NOMO-1 treated with dmso at 0.1 percent for 144 hours (cell line): Measurements from ENCODE around the gene CCDC171.

ENCODE experiments used
- DNase-seq: peaks from one replicate; lab custom pipeline; 2025; ENCODE audit not compliant: unreplicated experiment; lab: John Stamatoyannopoulos, UW

Gene CCDC171

DNA sequence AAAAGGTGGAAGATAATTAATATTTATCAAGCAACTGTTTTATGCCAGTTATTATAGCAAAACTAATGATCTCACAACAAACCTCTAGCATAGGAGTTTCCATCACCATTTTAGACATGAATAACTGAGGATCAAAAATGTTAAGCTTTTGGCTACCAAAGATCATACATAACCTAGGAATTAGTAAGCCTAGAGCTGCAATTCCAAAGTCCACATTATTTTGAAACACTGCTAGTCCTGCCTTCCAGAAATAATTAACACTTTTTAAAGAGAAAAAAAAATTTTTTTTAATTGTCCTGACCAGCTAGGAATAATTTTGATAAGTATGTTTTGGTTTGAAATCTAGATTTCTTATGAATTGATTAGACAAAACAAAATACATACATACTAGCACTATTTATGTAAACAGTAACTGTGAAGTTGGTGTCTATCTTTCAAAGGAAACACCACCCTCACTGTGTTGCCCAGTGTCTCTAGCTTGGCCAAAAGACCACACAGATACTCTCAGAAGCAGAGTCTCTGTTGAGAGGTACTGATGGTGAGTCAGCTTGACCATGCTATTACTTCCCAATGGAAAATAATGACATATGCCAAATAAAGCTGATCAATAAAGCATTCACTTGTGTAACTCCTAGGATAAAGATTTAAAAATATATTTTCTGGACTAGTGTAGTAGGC is 422.4 kb downstream of the CCDC171 start:
- no peak for DNase-seq

DNA sequence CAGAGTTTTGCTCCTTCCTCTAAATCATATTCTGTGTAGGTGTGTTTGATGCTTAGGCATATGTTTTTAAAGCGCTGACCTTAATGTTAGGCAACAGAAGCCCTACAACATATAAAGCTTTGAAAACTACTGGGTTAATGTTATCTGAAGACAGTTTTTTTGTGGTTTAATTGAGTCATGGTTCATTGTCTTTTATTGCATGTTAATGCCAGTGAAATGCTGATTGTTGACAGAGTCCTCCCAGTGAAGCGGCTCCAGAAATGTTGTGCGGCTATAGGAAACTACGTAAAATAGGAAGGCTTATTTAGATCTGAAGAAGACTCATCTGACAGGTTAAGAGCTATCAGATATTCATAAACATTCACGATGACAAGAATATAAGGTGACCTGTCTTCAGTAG is 424.6 kb downstream of the CCDC171 start:
- DNase-seq, result no peak

DNA sequence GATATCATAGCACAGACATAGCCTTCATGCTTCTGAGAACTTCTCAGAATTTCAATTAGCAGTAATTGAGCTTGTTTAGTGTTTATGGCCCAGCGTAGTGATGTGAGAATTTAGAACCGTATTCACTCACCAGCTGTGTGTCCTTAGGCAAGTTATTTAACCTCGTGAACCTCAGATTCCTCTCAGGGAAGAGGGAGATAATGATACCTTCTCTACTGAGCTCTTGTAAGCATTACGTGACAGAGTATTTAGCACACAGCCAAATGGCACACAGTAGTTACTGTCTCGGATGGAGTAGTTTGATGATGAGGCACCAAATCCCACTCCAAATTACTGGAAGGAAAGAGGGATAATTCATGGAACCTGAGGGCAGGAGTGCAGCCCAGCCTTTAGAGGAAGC is 429.3 kb downstream of the CCDC171 start:
- no peak for DNase-seq

DNA sequence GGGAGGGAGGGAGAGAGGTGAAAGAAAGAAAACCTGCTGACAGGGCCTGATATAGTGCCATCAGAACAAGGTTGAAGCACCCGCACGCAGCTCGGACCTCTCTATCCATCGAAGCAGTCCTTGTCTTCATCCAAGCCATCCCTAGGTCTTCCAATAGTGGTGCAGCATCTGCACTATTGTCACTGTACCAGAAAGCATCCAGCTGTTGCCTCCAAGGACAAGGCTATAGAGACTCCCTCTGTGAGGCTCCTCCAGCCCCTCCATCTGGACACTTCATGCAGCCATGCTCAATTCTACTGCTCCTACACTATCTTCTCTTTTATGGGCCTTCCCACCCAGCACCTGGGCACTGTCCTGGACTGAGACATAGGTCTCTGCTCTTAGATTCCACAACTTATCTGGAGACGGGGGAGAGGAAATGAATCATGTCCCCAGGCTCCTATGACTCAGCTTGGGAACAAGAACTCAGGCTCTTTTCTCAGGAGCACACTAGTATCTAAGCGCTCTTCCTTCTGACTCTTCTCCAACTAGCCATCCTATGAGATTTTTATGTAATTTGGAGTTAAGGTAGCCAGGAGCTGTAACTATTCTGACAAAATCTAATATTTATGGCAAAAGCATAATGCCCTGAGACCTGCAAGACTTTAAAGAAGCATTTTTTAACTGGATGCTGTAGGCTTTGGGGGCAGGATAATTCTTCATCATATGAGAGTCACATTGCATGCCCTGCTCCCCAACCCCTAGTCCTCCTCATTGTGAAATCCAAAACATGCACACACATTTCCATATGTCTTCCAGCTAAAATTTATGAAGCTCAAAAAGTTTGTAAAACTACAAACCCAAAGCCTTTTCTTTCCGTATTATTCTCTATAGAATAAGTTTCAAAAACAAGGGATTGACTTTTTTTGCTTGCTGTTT is 446.8 kb downstream of the CCDC171 start:
- DNase-seq, result no peak

DNA sequence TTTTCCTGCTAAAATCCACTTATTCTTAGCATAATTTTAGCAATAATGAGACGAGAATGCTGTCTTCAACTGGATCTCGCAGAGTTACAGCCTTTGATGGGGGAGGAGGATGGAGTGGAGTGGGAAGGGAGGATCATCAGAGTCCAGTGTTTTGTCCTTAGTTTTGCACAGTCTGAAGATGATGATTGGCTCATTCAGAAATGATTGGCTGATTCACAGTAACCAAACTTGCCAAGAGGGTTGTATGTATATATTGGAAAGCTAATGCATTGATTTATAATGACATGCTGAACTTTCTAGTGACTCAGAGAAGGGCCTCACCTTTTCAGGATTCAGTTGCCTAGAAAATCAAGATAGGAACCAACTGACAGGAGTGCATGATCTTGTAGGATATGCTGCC is 448.0 kb downstream of the CCDC171 start:
- DNase-seq, result no peak

DNA sequence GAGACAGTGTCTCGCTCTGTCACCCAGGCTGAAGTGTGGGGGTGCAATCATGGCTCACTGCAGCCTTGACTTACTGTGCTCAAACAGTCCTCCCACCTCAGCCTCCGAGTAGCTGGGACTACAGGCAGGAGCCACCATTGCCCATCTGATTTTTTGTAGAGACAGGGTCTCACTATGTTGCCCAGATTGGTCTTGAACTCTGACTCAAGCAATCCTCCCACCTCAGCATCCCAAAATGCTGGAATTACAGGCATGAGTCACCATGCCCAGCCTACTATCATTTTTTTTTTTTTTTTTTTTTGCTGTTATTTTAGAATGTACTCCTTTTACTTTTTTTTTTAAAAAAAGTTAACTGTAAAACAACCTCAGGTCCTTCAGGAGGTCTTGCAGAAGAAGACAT is 449.0 kb downstream of the CCDC171 start:
- DNase-seq, result no peak

DNA sequence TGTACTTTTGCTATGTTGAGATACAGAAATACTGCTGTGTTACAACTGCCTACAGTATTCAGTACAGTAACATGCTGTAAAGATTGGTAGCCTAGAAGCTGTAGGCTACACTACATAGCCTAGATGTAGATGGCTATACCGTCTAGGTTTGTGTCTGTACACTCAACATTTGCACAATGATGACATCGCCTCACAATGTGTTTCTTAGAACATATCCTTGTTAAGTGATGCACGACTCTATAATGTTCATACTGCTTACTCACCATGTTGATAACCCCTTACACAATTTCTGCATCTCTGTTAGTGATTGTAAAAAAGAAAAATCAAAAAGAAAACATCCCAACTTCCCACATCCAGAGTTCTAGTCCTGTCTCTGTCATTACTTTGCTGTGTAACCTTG is 450.0 kb downstream of the CCDC171 start:
- no peak for DNase-seq

DNA sequence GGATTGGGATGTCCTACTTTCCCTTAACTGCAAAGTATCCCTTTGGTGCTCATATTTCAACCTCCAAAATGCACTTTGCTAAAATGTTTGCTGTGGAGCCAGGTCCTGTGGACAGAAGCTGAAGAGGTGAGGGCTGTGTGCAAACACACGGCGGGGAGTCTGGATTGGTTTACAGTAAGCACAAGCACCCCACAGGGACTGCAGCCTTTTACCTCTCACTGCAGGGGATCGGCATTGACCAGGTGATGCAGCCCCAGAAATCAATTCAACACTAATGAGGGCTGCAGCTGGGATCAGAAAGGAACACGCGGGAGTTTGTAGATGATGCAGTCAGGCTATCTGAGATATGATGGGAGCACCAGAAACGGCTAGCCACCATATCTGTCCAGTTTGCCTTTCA is 450.9 kb downstream of the CCDC171 start:
- no peak for DNase-seq

DNA sequence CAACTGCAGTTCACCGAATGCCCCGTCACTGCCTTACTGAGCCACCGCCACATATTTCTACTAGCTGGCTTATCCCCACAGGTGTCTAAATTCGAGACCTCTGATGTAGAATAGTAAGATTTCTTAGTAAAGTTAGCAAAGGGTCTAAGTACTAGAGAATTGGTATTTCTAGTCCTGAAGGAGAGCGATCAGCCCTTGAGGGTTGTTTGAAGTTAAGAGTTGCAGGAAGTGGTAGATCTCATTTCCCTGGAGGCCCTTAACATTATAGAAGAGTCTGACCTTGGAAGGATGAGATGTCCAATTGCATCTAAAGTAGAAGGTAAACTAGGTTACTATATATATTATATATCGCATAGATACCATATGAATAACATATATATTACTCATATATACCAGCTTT is 451.8 kb downstream of the CCDC171 start:
- DNase-seq, result no peak

DNA sequence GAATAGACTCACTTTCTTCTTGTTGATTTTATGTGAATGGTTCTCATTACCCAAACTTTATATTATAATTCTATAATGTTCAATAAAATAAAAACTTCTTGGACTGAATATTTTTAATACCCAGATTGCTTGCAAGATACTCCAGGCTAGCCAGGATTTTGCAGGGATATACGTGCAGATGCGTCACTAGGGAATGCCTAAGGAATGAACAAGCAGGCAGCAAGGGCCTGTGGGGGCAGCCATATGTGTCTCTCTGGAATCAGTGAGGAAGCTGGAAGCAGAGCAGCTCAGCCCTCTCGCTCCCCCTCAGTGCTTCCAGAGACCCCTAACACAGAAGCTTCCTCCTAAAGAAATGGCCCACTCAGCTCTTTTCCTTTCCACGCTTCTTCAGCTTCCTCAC is 457.4 kb downstream of the CCDC171 start:
- no peak for DNase-seq

DNA sequence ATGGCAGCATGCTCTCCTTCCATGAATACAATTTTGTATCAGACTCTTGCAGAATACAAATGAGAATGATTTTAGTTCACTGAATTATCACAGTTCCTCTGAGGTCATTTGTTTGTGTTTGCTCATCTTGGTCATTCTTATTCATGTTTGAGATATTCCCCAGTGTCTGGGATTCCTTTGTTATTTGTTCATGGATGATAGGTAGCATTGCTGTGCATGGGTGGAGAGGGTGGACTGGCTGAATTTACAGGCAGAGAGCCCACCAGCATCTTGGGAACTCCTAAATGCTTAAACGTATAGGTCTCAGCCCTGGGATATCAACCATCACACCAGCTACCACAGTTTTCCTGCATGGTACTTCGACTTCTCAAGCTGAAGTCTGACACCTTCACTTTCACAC is 459.8 kb downstream of the CCDC171 start:
- DNase-seq, result no peak

DNA sequence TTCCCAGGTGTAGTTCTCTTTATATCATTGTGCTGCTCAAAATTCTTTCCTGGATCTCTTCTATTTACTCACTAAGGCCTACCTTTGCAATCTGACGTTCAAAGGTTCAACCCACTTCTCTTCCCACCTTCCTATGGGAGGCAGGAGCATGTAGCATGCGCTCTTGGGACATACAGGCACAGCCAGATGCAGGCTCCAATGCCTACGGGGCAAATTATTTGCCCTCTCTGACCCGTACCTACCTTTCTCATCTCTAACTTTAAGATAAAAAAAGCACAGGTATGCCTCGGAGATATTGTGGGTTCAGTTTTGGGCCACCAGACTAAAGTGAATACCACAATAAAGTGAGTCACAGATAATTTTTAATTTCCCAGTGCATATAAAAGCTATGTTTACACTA is 460.5 kb downstream of the CCDC171 start:
- DNase-seq, result no peak

DNA sequence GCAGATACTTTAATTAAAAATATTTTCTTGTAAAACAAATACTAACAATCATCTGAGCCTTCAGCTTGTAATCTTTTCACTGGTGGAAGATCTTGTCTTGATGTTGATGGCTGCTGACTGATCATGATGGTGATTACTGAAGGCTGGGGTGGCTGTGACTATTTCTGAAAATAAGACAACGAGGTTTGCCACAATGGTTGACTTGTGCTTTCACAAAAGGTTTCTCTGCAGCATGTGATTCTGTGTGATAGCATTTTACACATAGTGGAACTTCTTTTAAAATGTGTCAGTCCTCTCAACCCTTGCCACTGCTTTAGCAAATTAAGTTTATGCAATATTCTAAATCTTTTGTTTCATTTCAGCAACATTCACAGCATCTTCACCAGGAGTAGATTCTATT is 461.0 kb downstream of the CCDC171 start:
- DNase-seq, result no peak

DNA sequence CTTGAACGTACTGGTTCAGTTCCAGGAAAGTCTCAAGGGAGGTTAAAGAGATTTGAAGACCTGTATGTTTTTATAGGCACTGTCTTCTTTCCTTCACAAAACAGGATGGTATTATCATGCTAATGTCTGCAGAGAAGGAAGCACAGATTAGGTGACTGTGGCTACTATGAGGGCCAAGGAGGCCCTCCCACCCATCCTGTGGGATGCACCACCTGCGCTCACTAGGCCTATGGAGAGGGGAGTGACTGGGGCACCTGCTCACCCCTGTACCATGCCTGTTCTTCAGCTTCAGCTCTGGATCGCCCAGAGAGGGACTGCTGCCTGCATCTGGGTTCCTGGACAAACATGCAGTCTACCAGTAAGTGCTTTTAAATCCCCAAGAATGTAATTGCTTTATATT is 469.4 kb downstream of the CCDC171 start:
- no peak for DNase-seq

DNA sequence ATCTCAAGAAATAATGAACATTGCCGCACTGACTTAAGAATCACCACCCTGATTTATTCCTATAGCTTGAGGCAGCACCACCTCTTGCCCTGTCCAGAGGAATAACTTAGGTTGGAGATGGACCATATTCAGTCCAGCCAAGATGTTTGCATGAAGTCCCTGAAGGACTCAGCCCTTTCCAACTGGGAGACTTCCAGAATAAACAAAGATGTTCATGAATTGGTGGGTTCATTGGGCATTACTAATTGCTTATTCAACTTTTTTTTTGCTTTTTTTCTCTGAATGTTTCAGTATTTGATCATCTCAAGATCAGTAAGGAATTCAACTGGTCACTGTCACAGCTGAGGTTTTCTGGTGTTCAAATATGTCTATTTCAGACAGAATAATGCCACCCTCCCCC is 470.6 kb downstream of the CCDC171 start:
- DNase-seq, result no peak
